Measurements from ENCODE around the gene ACOX1. TPM values are rescaled to one million over a fixed set of nuclear protein-coding genes. Genes with fewer than 3 reads are reported as not detected.

Gene ACOX1
- total and polyA plus RNA-seq, 2 donors (not counting 1 experiment from before 2014, with no cell fraction given): 6.6 to 31.2 TPM

DNA sequence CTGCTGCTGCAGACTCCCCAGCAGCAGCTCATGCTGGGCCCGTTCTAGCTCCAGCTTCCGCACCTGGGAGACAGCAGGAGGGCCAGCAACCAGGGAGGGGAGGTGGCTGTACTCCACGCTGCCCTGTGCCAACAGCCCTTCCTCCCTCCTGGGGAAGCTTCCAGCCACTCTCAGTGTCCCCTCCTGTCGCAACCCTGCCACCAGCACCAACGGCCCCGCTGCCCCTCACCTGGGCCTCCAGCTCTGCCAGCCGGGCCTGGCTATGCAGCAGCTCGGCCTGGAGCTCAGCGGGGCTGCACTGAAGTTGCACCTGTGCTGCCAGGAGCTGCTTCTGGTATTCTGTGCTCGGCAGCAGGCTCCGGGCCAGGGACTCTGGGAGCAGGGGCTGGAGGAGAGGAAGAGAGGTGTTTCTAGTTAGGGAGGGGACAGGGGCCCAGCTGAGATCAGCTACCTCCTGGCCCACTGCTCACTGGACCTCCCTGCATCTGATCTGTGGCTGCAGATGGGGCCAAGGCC lies 58.9 kb downstream of the ACOX1 start:
- H3K4me1 Mint-ChIP-seq: no peaks in the 10 kb centered on the region
- POLR2A ChIA-PET: interaction anchor here (1.0 kb wide), 1 partner anchor 65 kb away, joined by 4 read pairs; the partner anchor contains the start of gene WBP2

GRCh38 chr17:75919611-75920010 lies 59.4 kb downstream of the ACOX1 start:
- Mint-ChIP-seq H3K9me3 (ENCODE audit: insufficient read depth) (no peaks in the 10 kb centered on the region), H3K27me3 (no peaks in the 10 kb centered on the region), H3K27ac (no peak overlapping the region), H3K4me3 (no peak overlapping the region), H3K4me1 (no peaks in the 10 kb centered on the region)
- intact Hi-C loops (cut with micrococcal nuclease): no loop called here
- ChIA-PET CTCF (no interaction called here), POLR2A (interaction anchor here (1.0 kb wide), 1 partner anchor 65 kb away, joined by 4 read pairs; the partner anchor contains the start of gene WBP2)
- 98% methylated on average over 22 of the region's 22 CpGs for WGBS (ENCODE audit: insufficient coverage)
- Histone ChIP-seq H3K36me3 (replicated peaks in 1 of 2; ENCODE audit: control extremely low read depth in 1 of 2, control insufficient read depth in 1 of 2, extremely low read depth in 1 of 2, insufficient read depth in 2 of 2, low read length in 1 of 2) (peaks cover 0 to 4% of the 10 kb centered on the region in 2 experiments), H3K4me2 (replicated peaks; ENCODE audit: low read depth, low read length, poor library complexity, severe bottlenecking) (no peak overlapping the region), H3K27me3 (replicated peaks in 1 of 4; ENCODE audit: control extremely low read depth in 1 of 4, control insufficient read depth in 3 of 4, insufficient read depth in 4 of 4, low read length in 3 of 4) (no peaks in the 10 kb centered on the region), H3K4me3 (ENCODE audit: control extremely low read depth in 1 of 5, extremely low read depth in 1 of 5, insufficient read depth in 1 of 5, low read depth in 2 of 5, low read length in 4 of 5) (no peak overlapping the region), H3K79me2 (ENCODE audit: control insufficient read depth, insufficient read depth, low read length) (no peaks in the 10 kb centered on the region), H2AFZ (ENCODE audit: insufficient read depth, low read depth, low read length, poor library complexity, severe bottlenecking) (no peak overlapping the region), H3K4me1 (ENCODE audit: control insufficient read depth in 2 of 2, insufficient read depth in 2 of 2, low read length in 2 of 2) (no peaks in the 10 kb centered on the region), H3K9me3 (ENCODE audit: control extremely low read depth in 1 of 3, control insufficient read depth in 2 of 3, insufficient read depth in 1 of 3, low read length in 2 of 3) (no peaks in the 10 kb centered on the region), H3K27ac (ENCODE audit: low read length in 2 of 2) (no peak overlapping the region), H4K20me1 (ENCODE audit: control insufficient read depth, insufficient read depth, low read length, poor library complexity, severe bottlenecking) (no peaks in the 10 kb centered on the region), H3K9ac (ENCODE audit: low read length) (no peak overlapping the region)
- no peak for ATAC-seq (ENCODE audit: low read depth)
- no peak for DNase-seq
- TF ChIP-seq, protein P1, sequence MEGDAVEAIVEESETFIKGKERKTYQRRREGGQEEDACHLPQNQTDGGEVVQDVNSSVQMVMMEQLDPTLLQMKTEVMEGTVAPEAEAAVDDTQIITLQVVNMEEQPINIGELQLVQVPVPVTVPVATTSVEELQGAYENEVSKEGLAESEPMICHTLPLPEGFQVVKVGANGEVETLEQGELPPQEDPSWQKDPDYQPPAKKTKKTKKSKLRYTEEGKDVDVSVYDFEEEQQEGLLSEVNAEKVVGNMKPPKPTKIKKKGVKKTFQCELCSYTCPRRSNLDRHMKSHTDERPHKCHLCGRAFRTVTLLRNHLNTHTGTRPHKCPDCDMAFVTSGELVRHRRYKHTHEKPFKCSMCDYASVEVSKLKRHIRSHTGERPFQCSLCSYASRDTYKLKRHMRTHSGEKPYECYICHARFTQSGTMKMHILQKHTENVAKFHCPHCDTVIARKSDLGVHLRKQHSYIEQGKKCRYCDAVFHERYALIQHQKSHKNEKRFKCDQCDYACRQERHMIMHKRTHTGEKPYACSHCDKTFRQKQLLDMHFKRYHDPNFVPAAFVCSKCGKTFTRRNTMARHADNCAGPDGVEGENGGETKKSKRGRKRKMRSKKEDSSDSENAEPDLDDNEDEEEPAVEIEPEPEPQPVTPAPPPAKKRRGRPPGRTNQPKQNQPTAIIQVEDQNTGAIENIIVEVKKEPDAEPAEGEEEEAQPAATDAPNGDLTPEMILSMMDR (IDR thresholded peaks at IDR 0.05): no peak
- no peak for TF ChIP-seq EZH2 (IDR thresholded peaks at IDR 0.05; ENCODE audit: borderline replicate concordance, insufficient read depth, low read depth, low read length, poor library complexity, severe bottlenecking)

More for the DNA sequence above, 58.9 kb downstream of the ACOX1 start:
- ATAC-seq (ENCODE audit: low read depth): no peak
- H3K27ac ChIP-seq (ENCODE audit: low read length in 2 of 2): no peak overlapping the region
- H2AFZ ChIP-seq (ENCODE audit: insufficient read depth, low read depth, low read length, poor library complexity, severe bottlenecking): no peak overlapping the region
- no peaks in the 10 kb centered on the region for H3K27me3 Mint-ChIP-seq
- no peak overlapping the region for H3K4me2 ChIP-seq (replicated peaks; ENCODE audit: low read depth, low read length, poor library complexity, severe bottlenecking)
- TF ChIP-seq, protein P1 (IDR thresholded peaks at IDR 0.05): no peak
- no peak for TF ChIP-seq EZH2 (IDR thresholded peaks at IDR 0.05; ENCODE audit: borderline replicate concordance, insufficient read depth, low read depth, low read length, poor library complexity, severe bottlenecking)
- H3K27ac Mint-ChIP-seq: no peak overlapping the region
- H3K36me3 ChIP-seq (replicated peaks in 1 of 2; ENCODE audit: control extremely low read depth in 1 of 2, control insufficient read depth in 1 of 2, extremely low read depth in 1 of 2, insufficient read depth in 2 of 2, low read length in 1 of 2): peaks cover 0 to 4% of the 10 kb centered on the region in 2 experiments
- H4K20me1 ChIP-seq (ENCODE audit: control insufficient read depth, insufficient read depth, low read length, poor library complexity, severe bottlenecking): no peaks in the 10 kb centered on the region
- H3K4me3 Mint-ChIP-seq: no peak overlapping the region
- H3K27me3 ChIP-seq (replicated peaks in 1 of 4; ENCODE audit: control extremely low read depth in 1 of 4, control insufficient read depth in 3 of 4, insufficient read depth in 4 of 4, low read length in 3 of 4): no peaks in the 10 kb centered on the region
- 97% methylated on average over 11 of the region's 11 CpGs for WGBS (ENCODE audit: insufficient coverage)
- no peaks in the 10 kb centered on the region for H3K4me1 ChIP-seq (ENCODE audit: control insufficient read depth in 2 of 2, insufficient read depth in 2 of 2, low read length in 2 of 2)
- CTCF ChIA-PET: no interaction called here
- no peaks in the 10 kb centered on the region for H3K9me3 ChIP-seq (ENCODE audit: control extremely low read depth in 1 of 3, control insufficient read depth in 2 of 3, insufficient read depth in 1 of 3, low read length in 2 of 3)
- no peaks in the 10 kb centered on the region for H3K79me2 ChIP-seq (ENCODE audit: control insufficient read depth, insufficient read depth, low read length)
- intact Hi-C loops (cut with micrococcal nuclease): no loop called here
- no peak for DNase-seq
- no peaks in the 10 kb centered on the region for H3K9me3 Mint-ChIP-seq (ENCODE audit: insufficient read depth)
- H3K4me3 ChIP-seq (ENCODE audit: control extremely low read depth in 1 of 5, extremely low read depth in 1 of 5, insufficient read depth in 1 of 5, low read depth in 2 of 5, low read length in 4 of 5): no peak overlapping the region
- H3K9ac ChIP-seq (ENCODE audit: low read length): no peak overlapping the region
